HG03520 (cell line): ENCODE results near the gene NAV3.

Experiments used
- ATAC-seq: cut with Tn5 transposase; IDR thresholded peaks from one replicate; pipeline ENCODE4 v1.9.1; 2021; ENCODE audit warnings: mild to moderate bottlenecking, moderate library complexity; ENCODE audit not compliant: unreplicated experiment

Gene NAV3

DNA sequence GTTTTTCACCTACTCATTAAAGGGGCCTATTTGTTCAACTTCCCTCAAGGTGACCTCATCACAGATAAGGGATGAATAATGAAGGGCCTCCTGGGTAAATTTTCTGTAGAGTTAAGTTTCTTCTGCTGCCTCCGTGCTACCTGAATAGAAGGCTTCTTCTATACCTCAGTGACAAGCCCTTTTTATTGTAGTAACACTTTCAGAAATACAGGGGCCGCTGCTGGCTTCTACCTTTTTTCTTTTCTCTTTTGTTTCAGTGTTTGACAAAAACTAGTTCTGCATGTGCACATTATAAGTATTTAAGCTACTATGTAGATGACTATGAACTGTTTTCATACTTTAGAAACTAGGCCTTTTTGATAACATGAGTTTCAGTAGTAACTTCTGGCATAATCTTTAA is 207.0 kb downstream of the NAV3 start:
- no peak for ATAC-seq

DNA sequence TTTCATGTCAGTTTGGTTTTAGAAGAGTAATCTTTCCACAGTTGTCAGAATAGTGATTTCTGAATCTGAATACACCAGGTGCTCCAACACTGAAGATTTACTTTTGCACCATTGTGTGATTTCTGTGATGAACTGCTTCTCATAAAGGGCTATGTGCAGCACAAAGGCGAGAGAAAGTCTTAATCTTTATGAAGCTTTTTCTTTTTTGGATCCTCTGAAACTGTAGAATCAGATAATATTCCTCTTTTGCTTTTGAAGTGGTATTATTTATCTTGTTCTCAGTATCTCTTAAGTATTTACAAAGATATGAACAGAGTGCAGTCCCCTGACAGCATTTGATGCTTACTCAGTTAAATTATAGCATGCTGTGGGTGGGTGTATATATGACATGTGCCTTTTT is 207.8 kb downstream of the NAV3 start:
- ATAC-seq = no peak

DNA sequence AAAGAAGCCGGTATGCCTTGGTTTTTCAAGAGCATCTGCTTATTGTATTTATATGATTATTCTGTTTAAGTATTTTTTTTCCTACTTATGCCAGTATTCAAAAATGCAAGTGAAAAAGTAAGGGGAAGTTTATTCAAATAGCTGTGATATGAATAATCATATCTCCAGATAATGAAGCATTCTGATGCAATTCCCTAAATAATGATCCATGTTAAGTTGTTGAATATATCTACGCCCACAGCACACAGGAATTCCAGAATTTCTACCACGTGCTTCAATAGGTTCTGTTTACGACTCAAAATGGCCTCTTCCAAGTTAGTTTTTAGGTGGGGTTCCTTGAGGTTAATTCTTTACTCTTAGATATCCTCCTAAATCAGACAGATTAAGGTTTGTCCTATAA is 208.3 kb downstream of the NAV3 start:
- ATAC-seq = no peak

DNA sequence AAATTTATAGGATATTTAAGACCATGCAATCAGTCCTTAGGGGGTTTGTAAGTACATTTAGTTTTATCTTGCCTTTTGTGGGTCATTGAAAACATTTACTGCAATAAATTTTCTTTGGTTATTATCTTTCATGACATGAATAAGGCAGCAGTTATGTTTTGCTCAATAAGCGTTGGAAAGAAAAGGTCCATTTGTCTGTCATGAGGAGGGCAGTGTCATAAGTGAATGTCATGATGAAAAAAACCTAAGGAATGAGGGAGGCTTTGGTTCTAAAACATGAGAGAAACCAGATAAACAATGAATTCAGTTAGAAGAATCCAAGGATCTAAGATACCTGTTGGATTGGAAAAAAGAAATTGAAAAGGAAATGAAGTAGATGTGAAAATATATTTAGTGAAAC is 209.4 kb downstream of the NAV3 start:
- ATAC-seq = no peak

DNA sequence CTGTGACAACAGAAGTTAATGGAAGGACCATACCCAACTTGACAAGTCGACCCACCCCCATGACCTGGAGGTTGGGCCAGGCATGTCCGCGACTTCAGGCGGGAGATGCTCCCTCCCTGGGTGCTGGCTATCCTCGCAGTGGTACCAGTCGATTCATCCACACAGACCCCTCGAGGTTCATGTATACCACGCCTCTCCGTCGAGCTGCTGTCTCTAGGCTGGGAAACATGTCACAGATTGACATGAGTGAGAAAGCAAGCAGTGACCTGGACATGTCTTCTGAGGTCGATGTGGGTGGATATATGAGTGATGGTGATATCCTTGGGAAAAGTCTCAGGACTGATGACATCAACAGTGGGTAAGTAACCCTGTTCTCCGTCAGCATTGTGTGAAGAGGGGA is 220.1 kb downstream of the NAV3 start:
- ATAC-seq = no peak

DNA sequence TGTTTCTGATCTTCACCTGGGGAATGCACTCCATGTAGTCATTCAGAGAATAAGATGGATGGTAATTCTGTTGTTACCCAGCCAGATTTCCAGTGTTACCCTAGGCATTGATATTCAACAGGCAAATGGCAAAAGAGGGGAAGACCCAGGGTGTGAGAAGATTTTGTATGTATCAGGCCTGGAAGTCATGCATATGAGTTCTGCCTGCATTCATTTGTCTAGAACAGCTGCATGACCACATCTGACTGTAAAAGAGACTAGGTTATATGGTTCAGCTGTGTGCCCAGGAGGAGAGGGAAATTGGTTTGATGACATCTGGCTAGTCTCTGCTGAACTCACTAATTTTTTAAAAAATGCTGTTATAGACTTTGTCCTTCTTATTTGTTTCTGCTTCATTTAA is 224.9 kb downstream of the NAV3 start:
- no peak for ATAC-seq

DNA sequence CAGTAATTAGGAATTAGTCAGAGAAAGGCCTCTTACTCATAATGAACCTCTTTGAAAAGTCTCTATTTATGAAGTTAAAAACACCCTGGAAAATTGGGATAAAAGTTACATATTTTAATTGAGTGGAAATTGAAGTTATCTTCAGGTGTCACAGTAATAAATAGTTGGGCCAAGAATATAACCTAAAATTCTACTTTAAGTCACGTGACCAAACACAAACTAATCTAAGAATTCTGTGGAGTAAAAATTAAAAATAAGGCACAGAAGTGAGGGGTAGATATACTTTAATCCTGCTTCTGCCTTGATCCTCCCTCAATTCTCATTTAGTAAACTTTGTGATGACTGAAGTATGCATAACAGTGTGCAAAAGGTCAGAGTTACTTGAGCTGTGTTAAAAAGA is 226.4 kb downstream of the NAV3 start:
- no peak for ATAC-seq

DNA sequence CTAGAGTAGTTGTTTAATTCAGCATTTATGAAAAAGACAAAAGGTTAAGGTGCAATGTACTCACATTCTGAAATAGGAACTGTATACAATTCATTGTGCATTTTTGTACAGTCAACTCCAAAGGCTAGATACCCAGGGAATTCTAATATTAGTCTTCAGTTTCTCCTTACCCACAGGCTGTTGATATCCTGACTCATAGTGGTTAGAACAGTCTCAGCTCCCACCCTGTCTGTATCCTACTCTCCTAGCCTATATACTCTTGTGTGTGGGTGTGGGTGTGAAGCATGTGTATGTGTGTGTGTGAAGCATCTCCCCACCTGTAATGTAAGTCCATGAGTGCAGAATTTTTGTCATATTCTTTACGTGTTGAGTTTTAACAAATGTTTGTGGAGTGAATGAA is 229.5 kb downstream of the NAV3 start:
- no peak for ATAC-seq

DNA sequence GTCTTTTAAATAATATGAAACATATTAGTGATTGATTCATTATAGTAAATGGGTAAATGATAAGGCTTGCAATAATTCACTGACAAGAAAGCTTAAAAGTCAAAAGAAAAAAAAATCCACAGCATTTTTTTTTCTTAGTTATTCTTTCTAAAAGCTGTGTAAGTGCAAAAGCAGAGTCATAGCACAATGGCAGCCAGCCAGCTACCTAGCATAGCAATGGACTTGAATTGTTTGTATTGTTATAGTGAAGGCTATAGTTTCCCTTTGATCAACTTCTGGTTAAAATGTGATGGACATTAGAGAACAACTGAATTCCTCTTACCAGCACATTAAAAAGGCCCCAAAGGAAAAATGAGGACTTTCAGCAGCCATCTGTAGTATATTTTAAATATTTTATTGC is 232.1 kb downstream of the NAV3 start:
- ATAC-seq = no peak

DNA sequence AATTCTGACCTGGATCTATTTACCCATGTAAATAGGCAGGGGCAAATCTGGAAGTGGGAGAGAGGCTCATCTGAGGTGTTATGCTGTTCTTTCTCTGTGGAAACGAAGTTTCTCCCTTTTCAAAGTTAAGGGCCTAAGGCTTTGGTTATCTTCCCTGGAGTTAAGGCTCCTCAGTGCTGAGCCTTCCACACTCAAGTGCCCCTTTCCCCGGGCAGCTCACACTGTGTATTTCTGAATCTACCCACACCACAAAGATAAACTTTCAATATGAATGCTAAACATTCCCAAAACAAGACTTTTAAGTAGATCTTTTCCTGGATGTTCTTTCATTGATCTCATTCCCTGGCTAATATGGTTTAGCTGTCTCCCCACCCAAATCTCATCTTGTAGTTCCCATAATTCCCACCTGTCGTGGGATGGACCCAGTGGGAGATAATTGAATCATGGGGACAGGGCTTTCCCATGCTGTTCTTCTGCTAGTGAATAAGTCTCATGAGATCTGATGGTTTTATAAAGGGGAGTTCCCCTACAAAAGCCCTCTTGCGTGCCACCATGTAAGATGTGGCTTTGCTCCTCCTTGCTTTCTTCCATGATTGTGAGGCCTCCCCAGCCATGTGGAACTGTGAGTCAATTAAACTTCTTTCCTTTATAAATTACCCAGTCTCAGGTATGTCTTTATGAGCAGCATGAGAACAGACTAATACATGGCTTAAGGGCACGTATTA is 251.1 kb downstream of the NAV3 start:
- no peak for ATAC-seq

DNA sequence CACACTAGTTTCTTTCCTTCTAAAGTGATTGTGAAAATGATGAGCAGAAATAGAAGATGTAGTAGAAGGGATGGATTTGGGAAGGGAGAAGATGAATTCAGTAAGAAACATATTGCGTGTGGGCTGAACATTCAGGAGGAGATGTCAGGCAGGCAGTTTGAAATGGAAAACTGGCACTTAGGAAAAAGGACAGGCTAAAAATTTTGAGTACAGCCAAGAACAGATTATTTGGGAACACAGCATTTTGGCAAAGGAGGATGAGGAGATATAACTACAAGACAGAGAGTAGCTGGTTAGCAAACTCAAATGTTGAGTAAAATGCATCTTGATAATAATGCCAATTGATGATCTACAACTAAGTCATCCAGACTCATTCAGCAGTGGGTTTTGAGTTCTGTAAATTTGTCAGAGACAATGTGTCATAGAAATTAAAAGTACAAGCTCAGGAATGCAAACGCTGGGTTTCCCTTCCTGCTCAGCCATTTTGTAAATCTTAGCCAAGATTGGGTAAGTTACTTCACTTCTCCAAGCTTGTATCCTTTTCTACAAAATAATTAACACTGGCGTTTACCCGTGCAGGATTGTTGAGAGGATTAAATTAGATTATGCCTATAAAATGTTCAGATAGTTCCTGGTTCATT is 255.0 kb downstream of the NAV3 start:
- no peak for ATAC-seq

DNA sequence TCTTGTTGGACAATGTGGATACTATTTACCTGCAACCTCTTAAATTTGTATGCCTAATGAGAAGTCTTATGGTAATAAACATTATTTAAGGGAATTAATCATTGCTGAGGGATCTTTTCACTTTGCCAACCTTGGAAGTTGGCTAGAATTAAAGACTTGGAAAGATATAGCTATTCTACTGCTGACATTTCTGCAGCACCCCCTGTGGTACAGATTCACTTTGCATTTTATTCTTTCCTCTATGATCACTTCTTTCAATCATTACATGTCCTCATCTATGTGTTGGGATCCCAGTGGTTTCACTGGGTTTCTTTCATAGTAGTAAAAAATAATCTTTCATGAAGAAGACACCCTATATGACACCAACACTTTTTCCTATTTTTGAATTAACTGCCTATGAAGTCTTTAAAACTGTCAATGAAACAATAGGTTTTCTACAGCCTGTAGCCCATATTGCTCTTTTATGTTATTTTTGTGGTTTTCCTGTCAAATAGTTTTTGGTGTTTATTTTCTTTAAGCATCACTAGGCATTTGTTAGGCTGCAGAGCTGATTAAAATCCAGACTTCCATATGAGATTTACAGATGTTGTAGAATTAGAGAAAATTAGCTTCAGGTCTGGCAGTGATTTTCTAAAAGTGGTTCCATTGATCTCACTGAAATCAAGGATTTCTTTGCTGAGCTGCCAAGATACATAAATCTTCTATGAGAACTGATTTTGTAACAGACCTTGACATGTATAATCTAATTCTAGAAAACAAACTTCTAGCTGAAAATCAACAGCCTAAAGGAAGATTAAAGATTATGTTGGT is 256.1 kb downstream of the NAV3 start:
- no peak for ATAC-seq

DNA sequence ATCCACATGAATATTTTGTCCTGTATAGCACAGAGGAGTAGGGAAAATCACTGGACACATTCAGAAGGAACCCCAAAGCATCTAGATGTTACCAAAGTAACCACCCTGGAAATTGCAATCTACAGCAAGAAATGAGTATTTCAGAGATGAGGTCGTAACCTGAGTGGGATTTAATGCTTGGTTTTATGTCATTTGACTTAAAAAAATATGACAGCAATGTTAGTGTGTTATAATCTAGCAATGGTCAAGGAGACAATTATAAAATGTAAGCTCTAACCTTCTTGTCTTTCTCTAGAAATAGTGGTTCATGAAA is 256.6 kb downstream of the NAV3 start:
- ATAC-seq = no peak

DNA sequence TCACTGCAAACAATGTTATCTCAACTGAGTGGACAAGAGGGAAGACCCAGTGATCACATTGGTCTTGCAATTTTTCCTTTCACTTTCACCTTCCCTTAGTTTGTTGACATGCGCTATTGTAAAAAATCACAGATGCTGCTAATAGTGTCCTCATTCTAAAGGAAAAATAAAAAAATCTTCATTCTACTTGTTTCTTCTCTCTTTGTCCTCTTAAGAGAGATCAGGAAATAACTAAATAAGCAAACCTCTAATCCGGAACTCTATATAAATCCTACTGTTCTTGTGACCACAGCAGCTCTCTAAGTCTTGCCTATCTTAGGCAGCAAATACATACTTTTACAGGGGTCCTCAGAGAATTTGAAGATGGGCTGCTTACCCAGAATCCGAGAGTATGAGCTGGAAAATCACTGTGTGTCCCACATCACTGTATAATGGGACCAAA is 257.7 kb downstream of the NAV3 start:
- no peak for ATAC-seq

DNA sequence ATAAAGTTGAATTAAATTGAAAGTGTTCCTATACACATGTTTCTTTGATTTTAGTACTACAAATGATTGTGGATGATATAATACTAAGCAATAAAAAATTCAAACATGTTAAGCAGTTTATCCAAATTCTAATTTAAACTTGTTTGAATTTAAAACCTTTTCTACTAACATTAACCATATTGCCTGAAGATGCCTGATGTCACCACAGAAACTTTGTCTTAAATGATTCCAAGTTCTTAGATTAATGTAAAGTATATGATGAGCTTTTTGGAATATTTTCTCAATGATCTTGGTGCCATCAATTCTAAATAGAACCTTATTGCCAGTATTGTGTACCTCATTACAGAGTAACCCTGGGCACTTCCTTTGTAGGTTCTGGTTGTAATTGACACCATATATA is 259.6 kb downstream of the NAV3 start:
- ATAC-seq = no peak

DNA sequence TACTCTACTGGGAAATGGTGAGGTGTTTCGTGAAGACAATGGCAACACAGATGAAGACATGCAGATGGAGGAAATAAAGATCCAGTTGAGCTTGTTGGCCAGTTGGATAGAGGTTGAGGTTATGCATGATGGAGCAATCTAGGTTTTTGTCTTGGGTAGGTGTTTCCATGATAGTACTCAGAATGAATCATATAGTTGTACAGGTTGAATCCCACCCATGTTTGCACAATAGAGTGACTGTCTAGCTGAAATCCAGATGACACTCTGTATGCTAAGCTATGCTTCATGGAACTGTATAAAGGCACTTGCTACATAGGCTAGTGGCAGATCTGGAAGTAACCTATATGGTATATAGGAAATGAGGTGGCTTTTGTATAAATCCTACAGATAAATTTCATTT is 264.9 kb downstream of the NAV3 start:
- no peak for ATAC-seq

DNA sequence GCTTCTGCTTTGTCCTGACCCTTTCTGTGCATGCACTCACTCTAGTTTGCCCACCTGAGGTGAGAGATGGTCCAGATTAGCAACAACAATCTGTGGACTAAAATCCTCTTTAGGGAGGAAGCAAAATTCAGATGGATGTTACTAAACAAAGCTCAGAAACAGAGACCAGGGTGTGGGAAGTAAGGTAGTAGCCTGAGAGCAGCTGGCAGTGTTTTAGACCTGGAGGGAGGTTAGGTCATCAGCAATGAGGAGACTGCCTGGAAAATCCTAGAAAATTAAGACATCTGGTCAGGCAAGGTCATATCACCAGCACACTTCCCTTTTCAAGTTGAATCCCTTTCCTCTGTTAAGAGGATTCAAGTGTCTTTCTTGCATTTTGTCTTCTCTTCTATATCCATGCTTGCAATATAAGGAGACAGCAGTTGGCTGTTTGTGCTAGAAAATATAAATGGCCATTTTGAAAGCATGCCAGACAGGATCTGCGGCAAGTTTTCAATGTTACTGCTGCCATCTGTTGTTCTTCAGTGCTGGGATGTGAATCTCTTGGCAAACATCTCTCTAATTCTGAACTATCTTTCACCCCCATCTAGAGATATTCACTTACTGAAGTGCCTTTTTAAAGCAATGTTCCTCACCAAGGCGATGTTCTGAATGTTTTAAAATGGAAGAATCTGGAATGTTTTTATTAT is 266.4 kb downstream of the NAV3 start:
- ATAC-seq = no peak

DNA sequence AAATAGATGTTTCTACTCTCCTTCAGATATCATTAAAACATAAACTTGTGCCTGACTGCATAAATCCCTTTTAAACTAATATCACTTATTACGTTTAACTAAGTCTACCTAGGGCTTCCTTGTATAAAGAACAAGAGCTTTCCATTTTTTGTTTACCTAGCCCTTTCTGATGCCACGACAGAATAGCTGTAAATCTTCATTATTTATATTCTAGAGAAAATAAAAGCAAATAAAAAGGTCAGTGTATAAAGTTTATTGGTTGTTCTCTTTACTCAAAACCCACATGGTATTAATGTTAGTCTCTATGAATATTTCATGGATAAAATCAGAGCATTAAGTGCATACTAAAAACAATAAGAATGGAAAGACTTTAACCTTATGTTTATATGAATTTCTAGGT is 269.1 kb downstream of the NAV3 start:
- ATAC-seq = no peak

DNA sequence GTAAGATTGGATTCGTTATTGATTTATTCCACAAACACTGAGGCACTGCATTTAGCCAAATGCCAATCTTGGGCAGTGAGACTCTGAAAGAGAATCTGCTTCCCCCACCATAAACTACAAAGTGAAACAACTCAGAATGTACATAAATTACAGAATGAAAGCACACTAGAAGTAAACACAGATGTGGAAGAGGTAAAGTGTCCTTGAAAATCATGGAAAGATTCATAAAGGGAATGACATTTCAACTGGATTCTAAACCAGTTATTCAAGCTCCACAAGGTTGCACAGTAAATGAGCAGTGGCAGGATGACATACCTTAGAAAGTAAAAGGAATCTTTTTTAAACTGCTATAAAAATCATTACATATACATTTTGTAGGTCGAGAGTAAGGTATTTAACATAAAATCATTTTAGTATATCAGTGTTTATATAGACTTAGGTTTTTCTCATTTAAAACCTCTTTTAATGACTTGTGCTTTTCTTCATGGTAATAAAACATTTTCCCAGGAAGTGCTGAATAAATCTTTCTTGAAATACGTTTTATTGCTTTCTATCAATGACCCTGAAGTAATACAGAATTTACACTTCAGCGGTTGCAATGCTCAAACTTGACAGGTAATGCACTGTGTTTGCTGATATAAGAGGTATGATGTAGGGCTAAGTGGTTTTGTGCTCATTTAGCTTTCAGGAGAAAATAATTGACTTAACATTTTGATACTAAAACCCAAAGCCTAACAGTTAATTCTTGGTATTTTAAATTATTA is 270.6 kb downstream of the NAV3 start:
- ATAC-seq = no peak

DNA sequence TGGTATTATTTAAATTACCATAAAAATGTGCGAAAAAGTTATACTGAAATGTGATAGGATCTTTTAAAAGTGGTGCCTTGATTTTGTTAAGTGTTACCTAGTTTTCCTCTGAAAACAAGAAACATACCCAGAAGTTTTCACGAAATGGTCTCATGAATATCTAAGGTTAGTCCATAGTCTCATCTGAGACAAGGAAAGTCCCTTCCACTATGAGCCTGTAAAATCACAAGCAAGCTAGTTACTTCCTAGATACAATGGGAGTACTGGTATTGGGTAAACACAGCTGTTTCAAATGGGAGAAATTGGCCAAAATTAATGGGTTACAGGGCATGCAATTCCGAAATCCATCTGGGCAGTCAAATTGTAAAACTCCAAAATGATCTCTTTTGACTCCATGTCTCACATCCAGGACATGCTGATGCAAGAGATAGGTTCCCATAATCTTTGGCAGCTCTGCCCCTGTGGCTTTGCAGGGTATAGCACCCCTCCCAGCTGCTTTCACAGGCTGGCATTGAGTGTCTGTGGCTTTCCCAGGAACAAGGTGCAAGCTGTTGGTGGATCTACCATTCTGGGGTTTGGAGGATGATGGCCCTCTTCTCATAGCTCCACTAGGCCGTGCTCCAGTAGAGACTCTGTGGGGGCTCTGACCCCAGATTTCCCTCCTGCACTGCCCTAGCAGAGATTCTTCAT is 271.4 kb downstream of the NAV3 start:
- no peak for ATAC-seq
